Measurements from ENCODE around the gene ADGRG3. TPM values are rescaled to one million over a fixed set of nuclear protein-coding genes. Genes with fewer than 3 reads are reported as not detected.
A peak's percentile ranks its signal among the peaks of the same experiment; 100 is the strongest.

Gene ADGRG3
- total and polyA plus RNA-seq, 4 donors, result 1.8 to 66.2 (median 9.4) TPM

DNA sequence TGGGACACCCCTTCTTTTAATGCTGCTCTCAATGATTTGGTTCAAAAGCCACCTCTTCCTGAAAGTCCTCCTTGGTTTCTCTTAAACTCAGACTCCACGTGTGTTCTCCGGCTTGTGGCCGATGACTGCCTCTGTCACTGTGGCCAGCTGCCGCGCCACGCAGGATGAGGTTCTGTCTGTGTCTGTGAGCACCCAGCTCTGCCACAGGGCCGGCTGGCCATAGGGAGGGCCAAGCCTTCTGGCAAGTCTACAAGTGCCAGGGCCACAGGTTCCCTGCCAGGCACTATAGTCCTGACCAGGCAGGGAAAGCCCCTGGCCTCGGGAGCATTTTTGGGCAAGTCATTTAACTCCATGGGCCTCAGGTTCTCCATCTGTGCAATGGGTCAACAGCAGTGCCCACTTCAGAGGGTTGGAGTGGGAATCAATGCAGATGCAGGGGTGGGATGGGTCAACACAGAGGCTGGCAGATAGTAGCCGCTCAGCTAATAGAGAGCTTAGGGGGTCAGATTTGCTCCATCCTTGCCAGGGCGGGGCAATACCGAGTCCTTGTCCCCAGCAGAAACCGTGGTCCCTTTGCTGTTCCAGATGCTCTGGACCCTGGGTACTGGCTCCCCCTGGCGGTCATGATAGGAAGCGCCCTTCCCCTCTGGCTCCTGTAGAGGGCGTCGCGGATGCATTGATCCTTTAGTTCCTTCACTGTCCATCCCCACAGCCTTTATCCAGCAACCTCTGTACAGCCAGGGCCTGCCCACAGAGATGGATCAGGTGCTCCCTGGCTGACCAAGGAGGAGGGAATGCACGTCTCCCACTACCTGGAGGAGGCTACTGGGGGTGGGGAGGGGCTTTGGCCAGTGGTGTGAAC is 19.3 kb upstream of the ADGRG3 start:
- ATAC-seq (ENCODE audit: insufficient read depth, low FRiP score) (peak; percentile 78), DNase-seq (peak; percentile 70 to 82 (median 74))
- H3K9me3 ChIP-seq (ENCODE audit: control insufficient read depth in 4 of 4, insufficient read depth in 3 of 4, low read length in 3 of 4), result peaks cover 0 to 2% (median 0%) of the 10 kb centered on the region in 4 donors
- no peaks in the 10 kb centered on the region for H3K27me3 ChIP-seq (ENCODE audit: control insufficient read depth in 3 of 3, insufficient read depth in 3 of 3, low read length in 2 of 3)
- H3K4me1 ChIP-seq (ENCODE audit: control insufficient read depth in 5 of 5, insufficient read depth in 5 of 5, low read length in 5 of 5), result peaks cover 0 to 23% (median 0%) of the 10 kb centered on the region in 5 donors
- H3K4me3 ChIP-seq, result no peak overlapping the region
- H3K36me3 ChIP-seq (ENCODE audit: control insufficient read depth in 4 of 4, insufficient read depth in 4 of 4, low read length in 4 of 4), result peaks cover 0 to 14% (median 0%) of the 10 kb centered on the region in 4 donors
- H3K27ac ChIP-seq (ENCODE audit: low read depth in 1 of 2, low read length in 1 of 2), result peak overlapping the region in 1 of 2 donors; percentile 74
- TF ChIP-seq, protein P1, sequence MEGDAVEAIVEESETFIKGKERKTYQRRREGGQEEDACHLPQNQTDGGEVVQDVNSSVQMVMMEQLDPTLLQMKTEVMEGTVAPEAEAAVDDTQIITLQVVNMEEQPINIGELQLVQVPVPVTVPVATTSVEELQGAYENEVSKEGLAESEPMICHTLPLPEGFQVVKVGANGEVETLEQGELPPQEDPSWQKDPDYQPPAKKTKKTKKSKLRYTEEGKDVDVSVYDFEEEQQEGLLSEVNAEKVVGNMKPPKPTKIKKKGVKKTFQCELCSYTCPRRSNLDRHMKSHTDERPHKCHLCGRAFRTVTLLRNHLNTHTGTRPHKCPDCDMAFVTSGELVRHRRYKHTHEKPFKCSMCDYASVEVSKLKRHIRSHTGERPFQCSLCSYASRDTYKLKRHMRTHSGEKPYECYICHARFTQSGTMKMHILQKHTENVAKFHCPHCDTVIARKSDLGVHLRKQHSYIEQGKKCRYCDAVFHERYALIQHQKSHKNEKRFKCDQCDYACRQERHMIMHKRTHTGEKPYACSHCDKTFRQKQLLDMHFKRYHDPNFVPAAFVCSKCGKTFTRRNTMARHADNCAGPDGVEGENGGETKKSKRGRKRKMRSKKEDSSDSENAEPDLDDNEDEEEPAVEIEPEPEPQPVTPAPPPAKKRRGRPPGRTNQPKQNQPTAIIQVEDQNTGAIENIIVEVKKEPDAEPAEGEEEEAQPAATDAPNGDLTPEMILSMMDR (IDR thresholded peaks at IDR 0.05; ENCODE audit: control extremely low read depth, extremely low read depth), result peak; percentile 100
- WGBS, 2 donors, result 39 to 47% methylated on average over 18 of the region's 18 CpGs
- H3K9ac ChIP-seq (ENCODE audit: insufficient read depth in 1 of 2, low read length in 2 of 2), result no peak overlapping the region

DNA sequence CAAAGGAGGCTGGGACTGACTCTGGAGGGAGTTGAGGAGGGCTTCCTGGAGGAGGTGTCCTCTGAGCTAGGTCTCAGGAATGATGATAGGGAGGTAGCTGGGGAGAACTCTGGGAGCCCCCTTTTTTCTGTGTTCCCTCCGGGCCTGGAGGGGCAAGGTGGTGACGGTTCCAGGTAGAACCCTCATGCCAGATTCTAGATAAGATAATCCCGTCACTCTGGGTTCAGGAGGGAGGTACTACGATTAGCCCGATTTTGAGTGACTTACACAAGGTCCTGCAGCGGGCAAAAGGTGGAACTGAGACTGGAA is 18.7 kb upstream of the ADGRG3 start:
- Histone ChIP-seq H3K36me3 (ENCODE audit: control insufficient read depth in 4 of 4, insufficient read depth in 4 of 4, low read length in 4 of 4) (peaks cover 0 to 15% (median 0%) of the 10 kb centered on the region in 4 donors), H3K4me1 (ENCODE audit: control insufficient read depth in 5 of 5, insufficient read depth in 5 of 5, low read length in 5 of 5) (peaks cover 0 to 17% (median 0%) of the 10 kb centered on the region in 5 donors), H3K4me3 (no peak overlapping the region), H3K9ac (ENCODE audit: insufficient read depth in 1 of 2, low read length in 2 of 2) (no peak overlapping the region), H3K9me3 (ENCODE audit: control insufficient read depth in 4 of 4, insufficient read depth in 3 of 4, low read length in 3 of 4) (peaks cover 0 to 2% (median 0%) of the 10 kb centered on the region in 4 donors), H3K27me3 (ENCODE audit: control insufficient read depth in 3 of 3, insufficient read depth in 3 of 3, low read length in 2 of 3) (no peaks in the 10 kb centered on the region), H3K27ac (ENCODE audit: low read depth in 1 of 2, low read length in 1 of 2) (no peak overlapping the region)
- WGBS, 2 donors, result 79 to 87% methylated on average over 6 of the region's 6 CpGs
- DNase-seq, result no peak
- TF ChIP-seq, protein P1 (IDR thresholded peaks at IDR 0.05; ENCODE audit: control extremely low read depth, extremely low read depth), result no peak
- no peak for ATAC-seq (ENCODE audit: insufficient read depth, low FRiP score)

DNA sequence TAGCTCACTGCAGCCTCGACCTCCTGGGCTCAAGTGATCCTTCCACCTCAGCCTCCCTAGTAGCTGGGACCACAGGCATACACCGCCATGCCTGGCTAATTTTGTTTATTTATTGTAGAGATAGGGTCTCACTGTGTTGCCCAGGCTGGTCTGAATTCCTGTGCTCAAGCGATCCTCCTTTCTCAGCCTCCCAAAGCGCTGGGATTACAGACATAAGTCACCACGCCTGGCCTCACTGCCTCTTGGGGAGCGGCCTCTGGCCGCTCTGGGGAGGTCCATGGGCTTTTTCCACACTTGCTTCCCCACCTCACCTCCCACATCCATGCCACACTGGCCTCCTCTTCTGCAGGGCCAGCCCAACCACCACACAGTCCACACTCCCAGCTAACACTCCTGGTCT is 18.3 kb upstream of the ADGRG3 start:
- Histone ChIP-seq H3K4me3 (no peak overlapping the region), H3K27ac (ENCODE audit: low read depth in 1 of 2, low read length in 1 of 2) (no peak overlapping the region), H3K9ac (ENCODE audit: insufficient read depth in 1 of 2, low read length in 2 of 2) (no peak overlapping the region), H3K4me1 (ENCODE audit: control insufficient read depth in 5 of 5, insufficient read depth in 5 of 5, low read length in 5 of 5) (peaks cover 0 to 13% (median 0%) of the 10 kb centered on the region in 5 donors), H3K9me3 (ENCODE audit: control insufficient read depth in 4 of 4, insufficient read depth in 3 of 4, low read length in 3 of 4) (peaks cover 0 to 2% (median 0%) of the 10 kb centered on the region in 4 donors), H3K36me3 (ENCODE audit: control insufficient read depth in 4 of 4, insufficient read depth in 4 of 4, low read length in 4 of 4) (peaks cover 0 to 15% (median 0%) of the 10 kb centered on the region in 4 donors), H3K27me3 (ENCODE audit: control insufficient read depth in 3 of 3, insufficient read depth in 3 of 3, low read length in 2 of 3) (no peaks in the 10 kb centered on the region)
- ATAC-seq (ENCODE audit: insufficient read depth, low FRiP score) (no peak), DNase-seq (no peak)
- TF ChIP-seq, protein P1 (IDR thresholded peaks at IDR 0.05; ENCODE audit: control extremely low read depth, extremely low read depth), result no peak
- WGBS, 2 donors, result 91 to 97% methylated on average over 7 of the region's 7 CpGs

Measured in lung (tissue), 12 donors.